ENCODE measurements around the gene FGFR2.
"Not testable (repeated sequence)": the region's sequence is repeated elsewhere in the genome, so short reads cannot be mapped to it uniquely, and the experiment has no call there.

The FGFR2 gene

DNA sequence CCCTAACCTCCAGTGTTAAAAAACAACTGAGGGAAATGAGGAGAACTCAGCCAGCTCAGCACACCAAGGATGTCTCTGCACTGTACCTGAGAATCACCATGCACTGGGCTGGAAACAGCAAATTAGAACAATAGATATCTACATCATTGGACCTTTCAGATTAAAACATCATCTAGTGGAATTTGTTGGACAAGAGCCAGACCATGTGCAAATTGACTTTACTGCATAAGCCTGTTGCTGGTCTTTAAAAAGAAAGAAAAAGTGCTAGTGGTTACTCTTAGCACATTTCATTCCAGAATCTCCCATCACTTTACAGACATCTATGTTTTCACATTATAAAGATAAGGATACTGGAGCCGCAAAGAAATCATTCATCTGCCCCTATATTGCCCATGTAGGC lies 75.4 kb downstream of the FGFR2 start:
- no peak for ATAC-seq

DNA sequence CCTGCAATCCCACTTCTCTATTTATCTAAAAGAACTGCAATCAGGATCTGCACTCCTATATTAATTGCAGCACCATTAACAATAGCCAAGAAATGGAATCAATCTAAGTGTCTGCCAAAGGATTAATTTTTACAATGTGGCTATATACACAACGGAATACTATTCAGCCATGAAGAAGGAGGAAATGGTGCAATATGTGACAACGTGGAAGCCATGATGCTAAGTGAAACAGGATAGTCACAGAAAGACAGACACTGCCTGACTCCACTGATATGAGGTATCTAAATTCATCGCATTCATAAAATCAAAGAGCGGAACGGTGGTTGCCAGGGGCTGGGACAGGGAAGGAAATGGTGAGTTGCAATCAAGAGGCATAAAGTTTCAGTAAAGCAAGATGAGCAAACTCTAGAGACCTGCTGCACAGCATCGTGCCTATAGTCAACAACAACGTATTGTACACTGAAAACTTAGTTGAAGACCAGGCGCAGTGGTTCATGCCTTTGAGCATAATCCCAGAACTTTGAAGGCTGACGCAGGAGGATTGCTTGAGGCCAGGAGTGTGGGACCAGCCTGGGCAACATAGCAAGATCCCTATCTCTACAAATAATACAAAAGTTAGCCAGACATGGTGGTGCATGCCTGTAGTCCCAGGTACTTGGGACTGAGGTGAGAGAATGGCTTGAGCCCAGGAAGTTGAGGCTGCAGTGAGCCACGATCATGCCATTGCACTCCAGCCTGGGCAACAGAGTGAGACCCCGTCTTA lies 76.3 kb downstream of the FGFR2 start:
- no peak for TF ChIP-seq OSR1 (CRISPR knock-in tag; IDR thresholded peaks at IDR 0.05)
- TF ChIP-seq TSHZ2 (CRISPR knock-in tag; IDR thresholded peaks at IDR 0.05) = no peak
- ATAC-seq = no peak

More for the DNA sequence above, 75.4 kb downstream of the FGFR2 start:
- TF ChIP-seq CSRNP3 (CRISPR knock-in tag; IDR thresholded peaks at IDR 0.05) = no peak
- TF ChIP-seq TCF4 (CRISPR knock-in tag; IDR thresholded peaks at IDR 0.05; ENCODE audit: borderline replicate concordance) = no peak
- TF ChIP-seq PPARA (CRISPR knock-in tag; IDR thresholded peaks at IDR 0.05; ENCODE audit: borderline replicate concordance) = no peak
- no peak for TF ChIP-seq ZNF565 (CRISPR knock-in tag; conservative IDR thresholded peaks at IDR 0.05; ENCODE audit: low read depth)
- TF ChIP-seq ISL1 (CRISPR knock-in tag; IDR thresholded peaks at IDR 0.05) = no peak

GRCh38 chr10:121520526-121520925 lies 77.7 kb downstream of the FGFR2 start:
- not testable (repeated sequence) for ATAC-seq

GRCh38 chr10:121519901-121520493 lies 78.2 kb downstream of the FGFR2 start:
- no peak for ATAC-seq
- TF ChIP-seq, protein P1, sequence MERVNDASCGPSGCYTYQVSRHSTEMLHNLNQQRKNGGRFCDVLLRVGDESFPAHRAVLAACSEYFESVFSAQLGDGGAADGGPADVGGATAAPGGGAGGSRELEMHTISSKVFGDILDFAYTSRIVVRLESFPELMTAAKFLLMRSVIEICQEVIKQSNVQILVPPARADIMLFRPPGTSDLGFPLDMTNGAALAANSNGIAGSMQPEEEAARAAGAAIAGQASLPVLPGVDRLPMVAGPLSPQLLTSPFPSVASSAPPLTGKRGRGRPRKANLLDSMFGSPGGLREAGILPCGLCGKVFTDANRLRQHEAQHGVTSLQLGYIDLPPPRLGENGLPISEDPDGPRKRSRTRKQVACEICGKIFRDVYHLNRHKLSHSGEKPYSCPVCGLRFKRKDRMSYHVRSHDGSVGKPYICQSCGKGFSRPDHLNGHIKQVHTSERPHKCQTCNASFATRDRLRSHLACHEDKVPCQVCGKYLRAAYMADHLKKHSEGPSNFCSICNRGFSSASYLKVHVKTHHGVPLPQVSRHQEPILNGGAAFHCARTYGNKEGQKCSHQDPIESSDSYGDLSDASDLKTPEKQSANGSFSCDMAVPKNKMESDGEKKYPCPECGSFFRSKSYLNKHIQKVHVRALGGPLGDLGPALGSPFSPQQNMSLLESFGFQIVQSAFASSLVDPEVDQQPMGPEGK (CRISPR knock-in tag; IDR thresholded peaks at IDR 0.05; ENCODE audit: borderline replicate concordance) = no peak
- TF ChIP-seq ISL1 (CRISPR knock-in tag; IDR thresholded peaks at IDR 0.05) (no peak), ESRRG (CRISPR knock-in tag; IDR thresholded peaks at IDR 0.05) (no peak), ZNF70 (CRISPR knock-in tag; IDR thresholded peaks at IDR 0.05) (no peak), ZNF565 (CRISPR knock-in tag; conservative IDR thresholded peaks at IDR 0.05; ENCODE audit: low read depth) (no peak), SNAI2 (CRISPR knock-in tag; IDR thresholded peaks at IDR 0.05) (no peak), ZNF8 (CRISPR knock-in tag; IDR thresholded peaks at IDR 0.05) (no peak), CSDC2 (CRISPR knock-in tag; IDR thresholded peaks at IDR 0.05) (no peak), TOX (CRISPR knock-in tag; IDR thresholded peaks at IDR 0.05; ENCODE audit: borderline replicate concordance) (no peak), OSR1 (CRISPR knock-in tag; IDR thresholded peaks at IDR 0.05) (no peak), BACH2 (CRISPR knock-in tag; IDR thresholded peaks at IDR 0.05; ENCODE audit: borderline replicate concordance) (no peak), ZFP3 (CRISPR knock-in tag; IDR thresholded peaks at IDR 0.05) (no peak), RARB (CRISPR knock-in tag; IDR thresholded peaks at IDR 0.05) (no peak)
- TF ChIP-seq, protein P2, sequence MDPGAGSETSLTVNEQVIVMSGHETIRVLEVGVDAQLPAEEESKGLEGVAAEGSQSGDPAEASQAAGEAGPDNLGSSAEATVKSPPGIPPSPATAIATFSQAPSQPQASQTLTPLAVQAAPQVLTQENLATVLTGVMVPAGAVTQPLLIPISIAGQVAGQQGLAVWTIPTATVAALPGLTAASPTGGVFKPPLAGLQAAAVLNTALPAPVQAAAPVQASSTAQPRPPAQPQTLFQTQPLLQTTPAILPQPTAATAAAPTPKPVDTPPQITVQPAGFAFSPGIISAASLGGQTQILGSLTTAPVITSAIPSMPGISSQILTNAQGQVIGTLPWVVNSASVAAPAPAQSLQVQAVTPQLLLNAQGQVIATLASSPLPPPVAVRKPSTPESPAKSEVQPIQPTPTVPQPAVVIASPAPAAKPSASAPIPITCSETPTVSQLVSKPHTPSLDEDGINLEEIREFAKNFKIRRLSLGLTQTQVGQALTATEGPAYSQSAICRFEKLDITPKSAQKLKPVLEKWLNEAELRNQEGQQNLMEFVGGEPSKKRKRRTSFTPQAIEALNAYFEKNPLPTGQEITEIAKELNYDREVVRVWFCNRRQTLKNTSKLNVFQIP (CRISPR knock-in tag; IDR thresholded peaks at IDR 0.05; ENCODE audit: borderline replicate concordance, low read depth) = no peak
- TF ChIP-seq, protein P3, sequence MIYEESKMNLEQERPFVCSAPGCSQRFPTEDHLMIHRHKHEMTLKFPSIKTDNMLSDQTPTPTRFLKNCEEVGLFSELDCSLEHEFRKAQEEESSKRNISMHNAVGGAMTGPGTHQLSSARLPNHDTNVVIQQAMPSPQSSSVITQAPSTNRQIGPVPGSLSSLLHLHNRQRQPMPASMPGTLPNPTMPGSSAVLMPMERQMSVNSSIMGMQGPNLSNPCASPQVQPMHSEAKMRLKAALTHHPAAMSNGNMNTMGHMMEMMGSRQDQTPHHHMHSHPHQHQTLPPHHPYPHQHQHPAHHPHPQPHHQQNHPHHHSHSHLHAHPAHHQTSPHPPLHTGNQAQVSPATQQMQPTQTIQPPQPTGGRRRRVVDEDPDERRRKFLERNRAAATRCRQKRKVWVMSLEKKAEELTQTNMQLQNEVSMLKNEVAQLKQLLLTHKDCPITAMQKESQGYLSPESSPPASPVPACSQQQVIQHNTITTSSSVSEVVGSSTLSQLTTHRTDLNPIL (CRISPR knock-in tag; IDR thresholded peaks at IDR 0.05; ENCODE audit: low read depth) = no peak

Data from SK-N-SH treated with all-trans-retinoic acid at 6 μM for 48 hours (cell line).